GM12878 (cell line): Measurements from ENCODE around the gene CDC25A.

ENCODE experiments used
- CEBPB ChIP-seq, 2 experiments: fragments of 150-350 bp in 1 of 2; IDR thresholded peaks; 2 replicates each; pipeline ENCODE4 v1.6.1; 2012 to 2014; ENCODE audit warnings: low read depth in 2 of 2, low read length in 2 of 2, borderline replicate concordance in 1 of 2, inconsistent platforms in 1 of 2
- CTCF ChIP-seq, 3 experiments: IDR thresholded peaks in 2 of 3; conservative IDR thresholded peaks in 1 of 3; 2 replicates each; pipeline ENCODE4 v1.5.1; 2011; ENCODE audit warnings: low read depth in 3 of 3, low read length in 3 of 3, mild to moderate bottlenecking in 3 of 3, control low read depth in 2 of 3, moderate library complexity in 2 of 3, inconsistent platforms in 1 of 3, mixed read lengths in 1 of 3; ENCODE audit not compliant: control insufficient read depth in 2 of 3, insufficient read depth in 1 of 3; ENCODE audit errors: extremely low read depth in 1 of 3
- E4F1 ChIP-seq: fragments of 450-650 bp; IDR thresholded peaks from 2 replicates; pipeline ENCODE4 v1.6.1; 2018; ENCODE audit warnings: borderline replicate concordance, mild to moderate bottlenecking; ENCODE audit not compliant: partially characterized antibody
- EP300 ChIP-seq, 2 experiments: fragments of 150-350 bp in 1 of 2; IDR thresholded peaks; 2 replicates each; pipeline ENCODE4 v1.6.1; 2011 to 2012; ENCODE audit warnings: low read depth in 2 of 2, low read length in 2 of 2, borderline replicate concordance in 1 of 2, improper control_type of control experiment in 1 of 2, inconsistent platforms in 1 of 2; ENCODE audit not compliant: control insufficient read depth in 1 of 2
- EZH2 ChIP-seq: IDR thresholded peaks from 2 replicates; pipeline ENCODE4 v1.6.1; 2012; ENCODE audit warnings: low read depth, mild to moderate bottlenecking, control low read depth, inconsistent platforms, low read length, borderline replicate concordance; ENCODE audit not compliant: control insufficient read depth
- IRF4 ChIP-seq: IDR thresholded peaks from 2 replicates; pipeline ENCODE4 v1.6.1; 2011; ENCODE audit warnings: low read depth, low read length
- MTA2 ChIP-seq: fragments of 450-650 bp; IDR thresholded peaks from 2 replicates; pipeline ENCODE4 v1.6.1; 2016; ENCODE audit warnings: low read depth, mild to moderate bottlenecking, moderate library complexity
- PBX3 ChIP-seq: IDR thresholded peaks from 2 replicates; pipeline ENCODE4 v1.6.1; 2011; ENCODE audit warnings: mild to moderate bottlenecking, low read depth, low read length, moderate library complexity; ENCODE audit not compliant: insufficient replicate concordance

- TF ChIP-seq CTCF (IDR thresholded peaks at IDR 0.05 in 2 of 3, conservative IDR thresholded peaks at IDR 0.05 in 1 of 3; ENCODE audit: control insufficient read depth in 2 of 3, extremely low read depth in 1 of 3, insufficient read depth in 1 of 3, low read depth in 3 of 3, low read length in 3 of 3) (no peak), EP300 (IDR thresholded peaks at IDR 0.05; ENCODE audit: borderline replicate concordance in 1 of 2, control insufficient read depth in 1 of 2, low read depth in 2 of 2, low read length in 2 of 2) (no peak), EZH2 (no peak), E4F1 (no peak), CEBPB (IDR thresholded peaks at IDR 0.05; ENCODE audit: borderline replicate concordance in 1 of 2, low read depth in 2 of 2, low read length in 2 of 2) (no peak), IRF4 (no peak), PBX3 (no peak), MTA2 (no peak)
Observed at GRCh38 chr3:48219543-48219942, 31.3 kb upstream of the CDC25A start.
